Raji (cell line): ENCODE results near the gene CSGALNACT2.

ENCODE experiments used
- POLR2A ChIP-seq: IDR thresholded peaks from 2 replicates; pipeline ENCODE4 v1.6.1; 2011; ENCODE audit warnings: low read depth, low read length, control low read depth; ENCODE audit not compliant: insufficient read depth

The CSGALNACT2 gene

GRCh38 chr10:43109671-43110249 lies 28.5 kb upstream of the CSGALNACT2 start:
- no peak for TF ChIP-seq POLR2A

- no peak for TF ChIP-seq POLR2A
These were observed 27.7 kb upstream of the CSGALNACT2 start for GRCh38 chr10:43110338-43111071.

- TF ChIP-seq POLR2A: no peak
These were observed 27.1 kb upstream of the CSGALNACT2 start for GRCh38 chr10:43111101-43111500.

- no peak for TF ChIP-seq POLR2A
These were observed 26.2 kb upstream of the CSGALNACT2 start for GRCh38 chr10:43111921-43112607.

- TF ChIP-seq POLR2A: no peak
These were observed 25.7 kb upstream of the CSGALNACT2 start for GRCh38 chr10:43112608-43112961.

- no peak for TF ChIP-seq POLR2A
These were observed 24.8 kb upstream of the CSGALNACT2 start for GRCh38 chr10:43113201-43114087.

GRCh38 chr10:43114088-43114742 lies 24.0 kb upstream of the CSGALNACT2 start:
- TF ChIP-seq POLR2A: no peak

GRCh38 chr10:43114743-43115611 lies 23.3 kb upstream of the CSGALNACT2 start:
- TF ChIP-seq POLR2A: no peak

GRCh38 chr10:43115881-43116595 lies 22.2 kb upstream of the CSGALNACT2 start:
- TF ChIP-seq POLR2A: no peak

- no peak for TF ChIP-seq POLR2A
These were observed 21.6 kb upstream of the CSGALNACT2 start for GRCh38 chr10:43116596-43116995.

- no peak for TF ChIP-seq POLR2A
These were observed 21.0 kb upstream of the CSGALNACT2 start for GRCh38 chr10:43117031-43117776.

GRCh38 chr10:43117777-43118583 lies 20.3 kb upstream of the CSGALNACT2 start:
- no peak for TF ChIP-seq POLR2A
